H9 (cell line): Measurements from ENCODE around the gene SLCO3A1. TPM values are rescaled to one million over a fixed set of nuclear protein-coding genes. Genes with fewer than 3 reads are reported as not detected.

Experiments
- DNase-seq: peaks from one replicate; pipeline ENCODE4 v3.0.0-alpha.2; 2017
- H2AFZ ChIP-seq: one replicate; pipeline ENCODE4 v1.6.1; 2013; ENCODE audit warnings: mild to moderate bottlenecking, low read length, control low read depth, moderate library complexity
- H2AK5ac ChIP-seq: 2 replicates; pipeline ENCODE4 v1.6.1; 2013; ENCODE audit warnings: low read length, control low read depth, mixed read lengths; ENCODE audit not compliant: insufficient read length
- H2BK120ac ChIP-seq: one replicate; pipeline ENCODE4 v1.6.1; 2013; ENCODE audit warnings: low read depth, mild to moderate bottlenecking, low read length, control low read depth, inconsistent platforms; ENCODE audit not compliant: poor library complexity, severe bottlenecking
- H2BK12ac ChIP-seq: 2 replicates; pipeline ENCODE4 v1.6.1; 2013; ENCODE audit warnings: low read length, control low read depth, mixed read lengths, low read depth; ENCODE audit not compliant: insufficient read length
- H2BK15ac ChIP-seq: 2 replicates; pipeline ENCODE4 v1.6.1; 2013; ENCODE audit warnings: low read depth, low read length, control low read depth
- H2BK20ac ChIP-seq: one replicate; pipeline ENCODE4 v1.6.1; 2013; ENCODE audit warnings: low read depth, mild to moderate bottlenecking, low read length, control low read depth, inconsistent platforms; ENCODE audit not compliant: poor library complexity, severe bottlenecking
- H2BK5ac ChIP-seq: 2 replicates; pipeline ENCODE4 v1.6.1; 2013; ENCODE audit warnings: low read length, control low read depth, mixed read lengths; ENCODE audit not compliant: insufficient read length
- H3K14ac ChIP-seq: 2 replicates; pipeline ENCODE4 v1.6.1; 2013; ENCODE audit warnings: low read length, control low read depth; ENCODE audit not compliant: insufficient read depth
- H3K18ac ChIP-seq: 2 replicates; pipeline ENCODE4 v1.6.1; 2013; ENCODE audit warnings: low read depth, mild to moderate bottlenecking, mixed read lengths, low read length, control low read depth; ENCODE audit not compliant: insufficient read length
- H3K23ac ChIP-seq: 2 replicates; pipeline ENCODE4 v1.6.1; 2013; ENCODE audit warnings: low read length, control low read depth, mixed read lengths, low read depth; ENCODE audit not compliant: insufficient read length
- H3K23me2 ChIP-seq: 2 replicates; pipeline ENCODE4 v1.6.1; 2013; ENCODE audit warnings: low read depth, mild to moderate bottlenecking, mixed read lengths, low read length, control low read depth; ENCODE audit not compliant: insufficient read length, poor library complexity, severe bottlenecking
- H3K27ac ChIP-seq: 2 replicates; pipeline ENCODE4 v1.5.1; 2013; ENCODE audit warnings: low read length, control low read depth, mixed read lengths, low read depth; ENCODE audit not compliant: insufficient read length
- H3K27me3 ChIP-seq: 2 replicates; pipeline ENCODE4 v1.6.1; 2013; ENCODE audit warnings: low read length, control low read depth, inconsistent platforms; ENCODE audit not compliant: insufficient read depth
- H3K4ac ChIP-seq: 2 replicates; pipeline ENCODE4 v1.6.1; 2013; ENCODE audit warnings: low read depth, mild to moderate bottlenecking, control low read depth, inconsistent platforms, low read length, moderate library complexity
- H3K4me1 ChIP-seq: 2 replicates; pipeline ENCODE4 v1.6.1; 2013; ENCODE audit warnings: low read length, control low read depth, inconsistent platforms; ENCODE audit not compliant: insufficient read depth
- H3K4me2 ChIP-seq: 2 replicates; pipeline ENCODE4 v1.6.1; 2013; ENCODE audit warnings: low read length, control low read depth, mixed read lengths; ENCODE audit not compliant: insufficient read length, insufficient read depth
- H3K56ac ChIP-seq: 2 replicates; pipeline ENCODE4 v1.6.1; 2013; ENCODE audit warnings: low read depth, mild to moderate bottlenecking, mixed read lengths, low read length, control low read depth; ENCODE audit not compliant: insufficient read length
- H3K79me1 ChIP-seq: 2 replicates; pipeline ENCODE4 v1.6.1; 2013; ENCODE audit warnings: low read depth, mild to moderate bottlenecking, moderate library complexity, low read length, control low read depth, inconsistent platforms; ENCODE audit not compliant: insufficient read depth, poor library complexity, severe bottlenecking
- H3K79me2 ChIP-seq: 2 replicates; pipeline ENCODE4 v1.6.1; 2013; ENCODE audit warnings: low read length, control low read depth, inconsistent platforms; ENCODE audit not compliant: insufficient read depth
- H3K9ac ChIP-seq: 2 replicates; pipeline ENCODE4 v1.6.1; 2013; ENCODE audit warnings: low read length, control low read depth, mixed read lengths; ENCODE audit not compliant: insufficient read length; ENCODE audit errors: extremely low read depth
- H3K9me3 ChIP-seq: one replicate; pipeline ENCODE4 v1.6.1; 2013; ENCODE audit warnings: low read depth, low read length, inconsistent platforms; ENCODE audit not compliant: control insufficient read depth
- H3T11ph ChIP-seq: one replicate; pipeline ENCODE4 v1.6.1; 2013; ENCODE audit warnings: mild to moderate bottlenecking, low read length, control low read depth, inconsistent platforms
- H4K20me1 ChIP-seq: one replicate; pipeline ENCODE4 v1.6.1; 2013; ENCODE audit not compliant: control insufficient read depth, insufficient read length, insufficient read depth
- H4K5ac ChIP-seq: 2 replicates; pipeline ENCODE4 v1.6.1; 2013; ENCODE audit warnings: low read depth, mild to moderate bottlenecking, mixed read lengths, low read length, control low read depth; ENCODE audit not compliant: insufficient read length
- H4K8ac ChIP-seq: replicated peaks from 2 replicates; pipeline ENCODE4 v1.6.1; 2013; ENCODE audit warnings: low read length, control low read depth, mixed read lengths, low read depth; ENCODE audit not compliant: insufficient read length
- H4K91ac ChIP-seq: 2 replicates; pipeline ENCODE4 v1.6.1; 2013; ENCODE audit warnings: low read depth, mild to moderate bottlenecking, moderate library complexity, mixed read lengths, low read length, control low read depth; ENCODE audit not compliant: insufficient read length
- H3K27ac Mint-ChIP-seq, 3 experiments: 2 replicates in 2 of 3; 3 replicates in 1 of 3; pipeline ENCODE4 v1.8.0; 2020 to 2021; ENCODE audit warnings: mixed read lengths in 3 of 3, mild to moderate bottlenecking in 1 of 3, moderate library complexity in 1 of 3
- H3K27me3 Mint-ChIP-seq: 2 replicates; pipeline ENCODE4 v1.8.0; 2021; ENCODE audit warnings: low read depth, mild to moderate bottlenecking, moderate library complexity, mixed read lengths
- H3K36me3 Mint-ChIP-seq, 3 experiments: 2 replicates in 2 of 3; 3 replicates in 1 of 3; pipeline ENCODE4 v1.8.0; 2020 to 2021; ENCODE audit warnings: low read depth in 3 of 3, mixed read lengths in 3 of 3; ENCODE audit not compliant: insufficient read depth in 1 of 3
- H3K4me1 Mint-ChIP-seq, 2 experiments: 2 replicates each; pipeline ENCODE4 v1.8.0; 2020; ENCODE audit warnings: mixed read lengths in 2 of 2
- H3K4me3 Mint-ChIP-seq, 2 experiments: 2 replicates in 1 of 2; 3 replicates in 1 of 2; pipeline ENCODE4 v1.8.0; 2020 to 2021; ENCODE audit warnings: mild to moderate bottlenecking in 2 of 2, mixed read lengths in 2 of 2, moderate library complexity in 1 of 2
- H3K9me3 Mint-ChIP-seq, 2 experiments: 2 replicates in 1 of 2; 3 replicates in 1 of 2; pipeline ENCODE4 v1.8.0; 2020; ENCODE audit warnings: mild to moderate bottlenecking in 2 of 2, mixed read lengths in 2 of 2, moderate library complexity in 1 of 2
- WGBS: extraction: QIAGEN DNeasy Blood & Tissue Kit; methylation state at CpG from one replicate; pipeline ENCODE4 v1.1.7; 2013; ENCODE audit warnings: missing lambda C conversion rate, low lambda C conversion rate, mixed read lengths; ENCODE audit not compliant: insufficient read length; ENCODE audit errors: extremely low coverage; 5-methylcytosine and 5-hydroxymethylcytosine counted together
- total RNA-seq: library from RNA; stranded (reverse); gene quantifications from 2 replicates; pipeline ENCODE4 v1.2.1, GENCODE V29; 2021
- TF ChIP-seq, protein P1 (sequence below): fragments of 200-600 bp; sonication (generic); conservative IDR thresholded peaks from 3 replicates; pipeline ENCODE4 v1.8.0; 2021; ENCODE audit warnings: antibody characterized with exemption, mild to moderate bottlenecking

The SLCO3A1 gene
- total RNA-seq, 1 experiment from 2014 or later, result 9.4 TPM

DNA sequence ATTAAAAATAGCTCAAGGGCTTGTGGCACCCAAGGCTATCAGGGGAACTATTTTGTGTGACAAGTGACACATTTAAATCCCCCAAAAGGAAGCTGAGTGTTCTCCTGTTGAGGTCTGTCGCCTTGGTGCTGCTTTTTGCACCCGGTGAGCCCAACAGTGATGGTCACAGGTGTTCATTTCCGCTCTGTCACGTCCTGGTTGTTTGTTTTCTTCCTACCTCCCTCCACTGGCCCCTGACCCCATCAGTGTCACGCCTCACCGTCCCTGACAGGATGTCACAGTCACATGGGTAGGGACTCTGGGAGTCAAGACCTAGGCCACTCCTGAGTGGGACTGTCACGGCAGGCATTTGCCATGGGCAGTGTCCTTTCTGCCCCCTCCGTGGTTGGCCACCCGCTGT lies 11.2 kb downstream of the SLCO3A1 start:
- H3K23me2 ChIP-seq, result no peaks in the 10 kb centered on the region
- no peak overlapping the region for H3K4me3 Mint-ChIP-seq
- no peak overlapping the region for H2BK15ac ChIP-seq
- H3K27ac ChIP-seq, result no peak overlapping the region
- peaks cover 31 to 40% of the 10 kb centered on the region in 2 experiments for H3K4me1 Mint-ChIP-seq
- no peaks in the 10 kb centered on the region for H3K79me1 ChIP-seq
- no peak overlapping the region for H2AFZ ChIP-seq
- H3K56ac ChIP-seq, result no peak overlapping the region
- DNase-seq, result no peak
- H4K20me1 ChIP-seq, result no peaks in the 10 kb centered on the region
- TF ChIP-seq, protein P1, sequence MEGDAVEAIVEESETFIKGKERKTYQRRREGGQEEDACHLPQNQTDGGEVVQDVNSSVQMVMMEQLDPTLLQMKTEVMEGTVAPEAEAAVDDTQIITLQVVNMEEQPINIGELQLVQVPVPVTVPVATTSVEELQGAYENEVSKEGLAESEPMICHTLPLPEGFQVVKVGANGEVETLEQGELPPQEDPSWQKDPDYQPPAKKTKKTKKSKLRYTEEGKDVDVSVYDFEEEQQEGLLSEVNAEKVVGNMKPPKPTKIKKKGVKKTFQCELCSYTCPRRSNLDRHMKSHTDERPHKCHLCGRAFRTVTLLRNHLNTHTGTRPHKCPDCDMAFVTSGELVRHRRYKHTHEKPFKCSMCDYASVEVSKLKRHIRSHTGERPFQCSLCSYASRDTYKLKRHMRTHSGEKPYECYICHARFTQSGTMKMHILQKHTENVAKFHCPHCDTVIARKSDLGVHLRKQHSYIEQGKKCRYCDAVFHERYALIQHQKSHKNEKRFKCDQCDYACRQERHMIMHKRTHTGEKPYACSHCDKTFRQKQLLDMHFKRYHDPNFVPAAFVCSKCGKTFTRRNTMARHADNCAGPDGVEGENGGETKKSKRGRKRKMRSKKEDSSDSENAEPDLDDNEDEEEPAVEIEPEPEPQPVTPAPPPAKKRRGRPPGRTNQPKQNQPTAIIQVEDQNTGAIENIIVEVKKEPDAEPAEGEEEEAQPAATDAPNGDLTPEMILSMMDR, result no peak
- H3K9me3 Mint-ChIP-seq, result 0 out of 5 replicates have a peak, but pooled peaks cover 0 to 3% of the 10 kb centered on the region in 2 experiments
- WGBS, result no CpG with 5 or more reads among the region's 9 CpGs
- H3K27me3 Mint-ChIP-seq, result no peaks in the 10 kb centered on the region
- H3K27me3 ChIP-seq, result no peaks in the 10 kb centered on the region
- H4K8ac ChIP-seq, result no peak overlapping the region
- H3T11ph ChIP-seq, result no peak overlapping the region
- H3K4me2 ChIP-seq, result no peak overlapping the region
- H3K4me1 ChIP-seq, result no peaks in the 10 kb centered on the region
- no peak overlapping the region for H2BK5ac ChIP-seq
- no peak overlapping the region for H2BK120ac ChIP-seq
- H3K79me2 ChIP-seq, result no peaks in the 10 kb centered on the region
- H3K14ac ChIP-seq, result no peak overlapping the region
- no peak overlapping the region for H3K4ac ChIP-seq
- no peak overlapping the region for H3K27ac Mint-ChIP-seq
- no peaks in the 10 kb centered on the region for H3K9me3 ChIP-seq
- no peak overlapping the region for H2BK20ac ChIP-seq
- no peak overlapping the region for H2BK12ac ChIP-seq
- no peak overlapping the region for H4K91ac ChIP-seq
- H3K9ac ChIP-seq, result no peak overlapping the region
- no peak overlapping the region for H3K23ac ChIP-seq
- no peak overlapping the region for H3K18ac ChIP-seq
- H4K5ac ChIP-seq, result no peak overlapping the region
- H2AK5ac ChIP-seq, result no peak overlapping the region
- H3K36me3 Mint-ChIP-seq, result peaks cover 0 to 2% (median 0%) of the 10 kb centered on the region in 3 experiments; a peak in 1 of 7 replicates
